GM12873 (cell line): ENCODE measurements around the gene CCNF.

ENCODE experiments used
- TF ChIP-seq, protein P1 (sequence below): IDR thresholded peaks from 2 replicates; pipeline ENCODE4 v1.5.1; 2012; ENCODE audit warnings: low read depth, mild to moderate bottlenecking, moderate library complexity, low read length, control low read depth; ENCODE audit not compliant: insufficient read depth; ENCODE audit errors: missing control alignments

Gene CCNF

DNA sequence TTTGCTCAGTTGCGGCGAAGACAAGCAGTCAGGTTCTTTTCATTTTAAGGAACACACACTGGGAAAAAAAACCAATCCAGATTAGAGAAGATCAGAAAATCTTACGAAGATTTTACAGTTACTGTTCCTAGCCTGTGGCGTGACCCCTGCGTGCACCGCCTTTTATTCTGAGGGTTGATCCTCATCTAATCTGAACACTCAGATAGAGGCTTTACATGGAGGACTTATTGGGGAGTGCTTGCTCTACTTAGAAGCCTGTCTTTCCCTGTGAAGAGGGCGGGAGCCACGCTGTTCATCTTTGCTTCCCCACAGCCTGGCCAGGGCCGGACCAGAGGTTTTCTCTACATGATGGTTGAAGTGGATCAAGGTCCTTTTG is 47.1 kb downstream of the CCNF start:
- TF ChIP-seq, protein P1, sequence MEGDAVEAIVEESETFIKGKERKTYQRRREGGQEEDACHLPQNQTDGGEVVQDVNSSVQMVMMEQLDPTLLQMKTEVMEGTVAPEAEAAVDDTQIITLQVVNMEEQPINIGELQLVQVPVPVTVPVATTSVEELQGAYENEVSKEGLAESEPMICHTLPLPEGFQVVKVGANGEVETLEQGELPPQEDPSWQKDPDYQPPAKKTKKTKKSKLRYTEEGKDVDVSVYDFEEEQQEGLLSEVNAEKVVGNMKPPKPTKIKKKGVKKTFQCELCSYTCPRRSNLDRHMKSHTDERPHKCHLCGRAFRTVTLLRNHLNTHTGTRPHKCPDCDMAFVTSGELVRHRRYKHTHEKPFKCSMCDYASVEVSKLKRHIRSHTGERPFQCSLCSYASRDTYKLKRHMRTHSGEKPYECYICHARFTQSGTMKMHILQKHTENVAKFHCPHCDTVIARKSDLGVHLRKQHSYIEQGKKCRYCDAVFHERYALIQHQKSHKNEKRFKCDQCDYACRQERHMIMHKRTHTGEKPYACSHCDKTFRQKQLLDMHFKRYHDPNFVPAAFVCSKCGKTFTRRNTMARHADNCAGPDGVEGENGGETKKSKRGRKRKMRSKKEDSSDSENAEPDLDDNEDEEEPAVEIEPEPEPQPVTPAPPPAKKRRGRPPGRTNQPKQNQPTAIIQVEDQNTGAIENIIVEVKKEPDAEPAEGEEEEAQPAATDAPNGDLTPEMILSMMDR = no peak

DNA sequence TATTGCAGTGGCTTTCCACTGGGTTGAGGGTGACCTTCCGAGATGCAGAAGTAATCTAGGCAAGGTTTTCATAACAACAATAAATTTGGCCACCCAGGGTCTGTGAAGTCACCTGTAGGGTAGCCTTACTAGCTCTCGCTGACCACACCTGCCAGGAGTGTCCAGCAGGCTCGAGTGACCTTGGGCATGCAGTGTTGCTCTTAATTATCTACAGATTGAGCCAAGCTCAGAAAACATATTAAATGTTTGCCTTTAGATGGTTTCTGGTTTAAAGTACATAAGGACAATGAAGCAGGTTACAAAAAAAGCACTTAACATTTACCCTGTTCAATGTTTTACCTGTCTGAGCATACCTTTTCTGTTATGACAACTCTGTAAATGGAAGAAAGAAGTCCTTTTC is 47.5 kb downstream of the CCNF start:
- TF ChIP-seq, protein P1 = no peak

DNA sequence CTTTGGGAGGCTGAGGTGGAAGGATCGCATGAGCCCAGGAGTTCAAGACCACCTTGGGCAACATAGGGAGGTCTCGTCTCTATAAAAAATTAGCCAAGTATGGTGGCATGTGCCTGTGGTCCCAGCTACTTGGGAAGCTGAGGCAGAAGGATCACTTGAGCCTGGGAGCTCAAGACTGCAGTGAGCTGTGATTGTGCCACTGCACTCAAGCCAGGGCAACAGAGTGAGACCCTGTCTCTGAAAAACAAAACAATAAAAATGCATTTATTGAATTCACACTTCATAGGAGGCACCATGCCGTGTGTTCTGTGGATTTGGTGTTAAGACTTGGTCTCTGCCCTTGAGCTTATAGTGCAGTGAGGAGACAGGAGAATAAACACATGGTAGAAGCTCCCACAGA is 48.1 kb downstream of the CCNF start:
- TF ChIP-seq, protein P1 = no peak

DNA sequence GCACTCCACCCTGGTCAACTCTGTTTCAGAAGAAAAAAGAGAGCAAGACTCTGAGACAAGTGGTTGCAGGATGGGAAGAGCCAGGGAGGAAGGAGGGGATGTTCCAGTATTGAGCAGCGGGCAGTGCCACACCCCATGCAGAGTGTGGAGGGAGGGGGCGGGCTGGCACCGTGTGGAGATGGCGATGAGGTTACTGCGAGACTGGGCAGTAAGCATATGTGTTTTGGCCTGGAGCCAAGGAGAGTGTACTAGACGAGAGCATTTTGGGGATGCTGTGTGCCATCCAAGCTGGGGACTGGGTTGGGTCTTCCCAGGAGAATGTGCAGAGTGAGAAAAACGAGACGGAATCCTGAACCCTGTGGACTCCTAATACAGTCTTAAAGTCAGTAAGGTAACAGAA is 49.0 kb downstream of the CCNF start:
- TF ChIP-seq, protein P1 = no peak

DNA sequence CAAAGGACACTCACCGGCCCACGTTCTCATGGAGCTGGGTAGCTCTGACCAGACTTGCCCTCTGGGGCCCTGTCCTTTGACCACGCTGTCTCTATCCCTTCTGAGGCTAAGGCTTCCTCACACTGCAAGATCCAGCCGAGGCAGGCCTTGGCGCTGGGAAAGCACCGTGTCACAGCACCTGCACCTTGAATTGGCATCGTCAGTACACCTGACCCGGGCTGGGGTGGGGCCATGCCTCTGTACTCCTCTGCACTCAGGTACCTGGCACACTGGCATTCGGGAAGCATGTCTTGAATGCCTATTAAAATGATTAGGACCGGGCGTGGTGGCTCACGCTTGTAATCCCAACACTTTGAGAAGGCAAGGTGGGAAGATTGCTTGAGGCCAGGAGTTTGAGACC is 51.7 kb downstream of the CCNF start:
- TF ChIP-seq, protein P1 = no peak

DNA sequence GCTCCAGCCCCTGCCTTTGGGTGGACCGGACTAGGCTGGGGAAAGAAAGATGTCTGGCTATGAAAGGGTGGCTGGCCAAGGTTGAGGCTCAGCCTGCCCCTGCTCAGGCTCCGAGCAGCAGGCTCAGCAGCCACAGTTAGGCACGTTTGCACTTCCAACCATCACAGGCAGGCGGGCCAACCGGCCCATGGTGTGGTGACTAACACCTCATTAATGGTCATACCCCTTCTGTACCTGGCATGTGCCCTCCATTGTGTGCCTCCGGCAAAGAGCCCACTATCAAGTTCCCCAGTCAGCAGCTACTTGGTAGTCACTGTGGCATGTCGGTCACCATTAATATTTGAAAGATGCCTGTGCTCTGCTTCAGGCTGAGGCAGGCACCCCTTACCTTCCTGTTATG is 52.4 kb downstream of the CCNF start:
- TF ChIP-seq, protein P1 = no peak

DNA sequence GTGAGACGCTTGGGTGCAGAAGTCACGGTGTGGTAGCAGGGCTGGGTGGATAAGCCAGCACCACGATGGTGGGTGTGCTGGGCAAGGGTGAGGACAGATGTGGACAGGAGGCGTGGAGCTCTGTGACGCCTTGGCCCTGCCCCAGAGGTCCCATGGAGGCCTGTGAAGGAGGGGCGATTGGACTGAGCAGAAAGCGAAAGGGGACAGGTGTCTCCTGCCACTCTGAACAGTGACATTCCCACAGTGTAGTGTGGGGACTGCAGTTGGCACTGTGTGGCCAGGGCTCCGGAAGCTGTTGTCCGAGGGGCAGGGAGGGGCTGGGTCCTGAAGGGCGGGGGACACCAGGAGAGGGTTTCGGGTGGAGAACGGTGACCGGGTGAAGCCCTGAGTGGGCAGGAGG is 53.0 kb downstream of the CCNF start:
- TF ChIP-seq, protein P1 = no peak
